Measurements from ENCODE around the gene ATP7A.
"Not testable (repeated sequence)": the region's sequence is repeated elsewhere in the genome, so short reads cannot be mapped to it uniquely, and the experiment has no call there.

ATP7A gene

DNA sequence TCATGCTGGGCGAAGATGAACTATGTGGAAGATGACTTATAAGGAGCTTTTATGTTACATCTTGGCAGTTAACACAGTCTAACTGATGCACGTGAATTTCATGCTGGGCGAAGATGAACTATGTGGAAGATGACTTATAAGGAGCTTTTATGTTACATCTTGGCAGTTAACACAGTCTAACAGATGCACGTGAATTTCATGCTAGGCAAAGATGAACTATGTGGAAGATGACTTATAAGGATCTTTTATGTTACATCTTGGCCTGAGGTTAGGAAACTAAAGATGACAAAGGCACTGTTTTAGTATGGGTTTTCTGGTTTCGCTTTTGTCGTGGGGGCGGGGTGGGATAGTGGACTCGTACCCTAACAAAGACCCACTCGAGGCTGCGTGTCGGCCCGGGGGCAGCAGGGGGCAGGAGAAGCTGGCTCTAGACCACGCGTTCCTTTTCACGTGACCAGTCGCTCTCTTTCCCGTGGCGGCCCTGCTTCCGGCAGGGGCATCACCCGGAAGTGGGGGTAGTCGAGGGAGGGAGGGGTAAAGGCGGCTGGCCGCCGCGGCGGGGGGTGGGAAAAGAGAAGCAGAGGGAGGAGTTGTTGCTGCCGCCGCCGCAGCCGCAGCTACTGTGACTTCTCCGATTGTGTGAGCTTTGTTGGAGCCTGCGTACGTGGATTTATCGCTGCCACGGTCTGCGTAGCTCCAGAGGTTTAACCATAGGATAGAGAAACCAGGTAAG is at the start of gene ATP7A:
Gene ATP7A (plus strand): TSS at position 586 of the 733 bp plus-strand sequence. CDS start 60,949 bp downstream, outside the sequence.
- peak; percentile 90 for DNase-seq (ENCODE audit: low read depth)
- TF ChIP-seq CTCF (IDR thresholded peaks at IDR 0.05; ENCODE audit: low read length, missing control alignments): peak; percentile 52
- peak within 1 kb of the TSS; percentile 79 for H3K4me3 ChIP-seq (replicated peaks; ENCODE audit: low read depth, low read length)

DNA sequence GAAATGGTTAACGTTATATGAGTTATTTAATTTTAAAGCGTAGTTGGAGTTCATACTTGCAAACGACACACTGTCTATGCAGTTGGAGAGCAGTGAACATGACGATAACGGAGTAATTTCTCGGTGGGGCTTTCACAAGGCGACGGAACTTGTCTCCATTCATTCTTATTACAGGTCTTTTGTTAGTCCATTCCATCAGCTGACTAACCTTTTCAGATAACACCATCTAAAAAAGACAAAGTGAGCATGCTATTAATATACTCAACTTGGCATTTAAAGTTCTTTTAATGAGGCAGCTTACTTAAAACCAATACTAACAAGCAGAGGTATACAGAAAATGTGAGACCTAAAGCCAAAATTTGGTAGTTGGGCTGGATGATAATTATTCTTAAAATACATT is 35.1 kb upstream of the ATP7A start:
- TF ChIP-seq CTCF (IDR thresholded peaks at IDR 0.05; ENCODE audit: low read length, missing control alignments): no peak
- no peak overlapping the region for H3K4me3 ChIP-seq (replicated peaks; ENCODE audit: low read depth, low read length)
- no peak for DNase-seq (ENCODE audit: low read depth)

- DNase-seq (ENCODE audit: low read depth); H3K4me3 ChIP-seq (replicated peaks; ENCODE audit: low read depth, low read length): not testable (repeated sequence)
These were observed 29.1 kb upstream of the ATP7A start for GRCh38 chrX:77881418-77881817.

DNA sequence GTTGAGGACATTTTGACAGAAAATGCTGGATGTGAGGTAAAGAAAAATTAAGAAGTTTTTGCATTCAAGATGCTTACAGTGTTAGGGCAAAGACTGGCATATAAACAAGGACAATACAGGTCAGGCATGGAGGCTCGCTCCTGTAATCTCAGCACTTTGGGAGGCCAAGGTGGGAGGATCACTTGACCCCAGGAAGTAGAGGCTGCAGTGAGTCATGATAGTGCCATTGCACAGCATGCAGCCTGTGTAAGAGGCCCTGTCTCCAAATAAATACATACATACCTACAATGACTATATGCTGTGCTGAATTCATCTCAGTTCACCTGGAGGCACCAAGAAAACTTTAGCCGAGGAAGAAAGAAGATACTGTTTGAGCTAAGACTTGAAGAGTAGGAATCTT is 17.6 kb upstream of the ATP7A start:
- no peak overlapping the region for H3K4me3 ChIP-seq (replicated peaks; ENCODE audit: low read depth, low read length)
- TF ChIP-seq CTCF (IDR thresholded peaks at IDR 0.05; ENCODE audit: low read length, missing control alignments): no peak
- DNase-seq (ENCODE audit: low read depth): no peak

GRCh38 chrX:77893713-77894112 is 16.8 kb upstream of the ATP7A start:
- H3K4me3 ChIP-seq (replicated peaks; ENCODE audit: low read depth, low read length): peak overlapping the region; percentile 88
- TF ChIP-seq CTCF (IDR thresholded peaks at IDR 0.05; ENCODE audit: low read length, missing control alignments): no peak

GRCh38 chrX:77894921-77895886 is 15.3 kb upstream of the ATP7A start, which contains the start of gene MAGT1:
Gene MAGT1, minus strand, starts transcription at chrX:77895435. Its CDS starts 25 bp downstream, at chrX:77895410.
- no peak for TF ChIP-seq CTCF (IDR thresholded peaks at IDR 0.05; ENCODE audit: low read length, missing control alignments)
- peak within 1 kb of the TSS; percentile 88 for H3K4me3 ChIP-seq (replicated peaks; ENCODE audit: low read depth, low read length)
- peak; percentile 98 for DNase-seq (ENCODE audit: low read depth)

More at GRCh38 chrX:77893713-77894112, 16.8 kb upstream of the ATP7A start:
- no peak for DNase-seq (ENCODE audit: low read depth)

Measured in fibroblast of pulmonary artery (primary cell).